Mononuclear cell (primary cell): ENCODE data around the gene PLA2G4F. TPM values are rescaled to one million over a fixed set of nuclear protein-coding genes. Genes with fewer than 3 reads are reported as not detected.

Source experiments
- H3K27me3 ChIP-seq: 2 replicates; pipeline ENCODE4 v1.6.0; 2011; ENCODE audit warnings: low read length, control low read depth; ENCODE audit not compliant: insufficient read depth
- H3K4me1 ChIP-seq: 2 replicates; pipeline ENCODE4 v1.5.1; 2011; ENCODE audit warnings: mild to moderate bottlenecking, low read length, control low read depth; ENCODE audit not compliant: insufficient read depth
- H3K4me3 ChIP-seq: 2 replicates; pipeline ENCODE4 v1.5.1; 2011; ENCODE audit warnings: mild to moderate bottlenecking, low read length, moderate library complexity
- H3K9me3 ChIP-seq: 2 replicates; pipeline ENCODE4 v1.5.1; 2011; ENCODE audit warnings: low read depth, mild to moderate bottlenecking, control low read depth, low read length
- total RNA-seq: library from RNA; depleted of rRNA; stranded (reverse); fragments of >200 nt; gene quantifications from one replicate; pipeline ENCODE4 v1.2.3, GENCODE V29; 2012

PLA2G4F gene
- total RNA-seq, 1 donor = not detected

DNA sequence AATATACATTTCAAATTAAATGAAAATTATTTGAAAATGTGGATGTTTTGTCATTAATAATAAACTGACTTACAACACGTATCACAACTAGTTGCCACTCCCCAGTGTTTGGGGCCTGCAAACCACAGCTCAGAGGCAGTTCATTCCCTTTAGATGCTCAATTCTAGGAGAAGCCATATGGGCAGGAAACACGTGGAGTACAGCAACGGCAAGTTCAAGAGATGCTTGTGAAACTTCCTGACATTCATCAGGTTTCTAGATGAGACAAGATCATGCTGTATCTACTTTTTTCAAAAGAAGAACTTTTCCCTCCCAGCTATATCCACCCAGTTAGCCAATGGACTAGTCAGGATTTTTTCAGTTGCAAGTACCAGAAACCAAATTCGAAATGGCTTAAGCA, 44.5 kb downstream of the PLA2G4F start:
- H3K27me3 ChIP-seq = no peaks in the 10 kb centered on the region
- H3K9me3 ChIP-seq = no peaks in the 10 kb centered on the region
- peaks cover 42% of the 10 kb centered on the region for H3K4me1 ChIP-seq
- no peak overlapping the region for H3K4me3 ChIP-seq

DNA sequence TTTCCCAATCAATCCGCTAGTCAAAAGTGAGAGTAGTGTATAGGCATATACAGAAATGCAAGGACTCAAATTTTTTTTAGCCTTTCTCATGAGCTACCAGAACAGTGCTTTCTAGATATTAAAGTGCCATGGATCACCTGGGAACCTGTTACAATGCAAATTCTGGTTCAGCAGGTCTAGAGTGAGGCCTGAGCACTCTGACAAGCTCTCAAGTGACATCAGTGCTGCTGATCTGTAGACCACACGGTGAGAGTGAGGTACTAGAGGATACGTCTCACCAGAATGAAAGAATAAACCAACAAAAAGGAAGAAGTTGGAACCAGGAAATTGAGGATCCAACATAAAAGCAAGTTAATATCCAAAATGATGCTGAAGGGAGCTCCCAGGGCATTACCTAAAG, 46.1 kb downstream of the PLA2G4F start:
- peaks cover 58% of the 10 kb centered on the region for H3K4me1 ChIP-seq
- H3K4me3 ChIP-seq = no peak overlapping the region
- no peaks in the 10 kb centered on the region for H3K27me3 ChIP-seq
- H3K9me3 ChIP-seq = no peaks in the 10 kb centered on the region

DNA sequence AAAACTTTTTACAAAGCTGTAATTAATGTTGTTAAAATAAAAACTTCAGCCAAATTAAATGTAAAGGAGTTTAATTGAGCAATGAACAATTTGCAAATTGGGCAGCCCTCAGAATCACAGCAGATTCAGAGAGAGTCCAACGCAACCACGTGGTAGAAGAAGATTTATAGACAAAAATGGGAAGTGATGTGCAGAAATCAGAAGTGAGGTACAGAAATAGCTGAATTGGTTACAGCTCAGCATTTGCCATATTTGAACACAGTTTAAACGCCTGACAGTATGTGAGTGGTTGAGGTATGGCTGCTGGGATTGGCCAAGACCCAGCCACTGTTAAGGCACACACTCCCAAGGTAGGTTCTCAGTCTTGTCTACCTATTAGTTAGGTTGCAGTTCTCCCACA, 47.6 kb downstream of the PLA2G4F start:
- Histone ChIP-seq H3K4me3 (no peak overlapping the region), H3K27me3 (no peaks in the 10 kb centered on the region), H3K4me1 (peaks cover 70% of the 10 kb centered on the region), H3K9me3 (no peaks in the 10 kb centered on the region)

DNA sequence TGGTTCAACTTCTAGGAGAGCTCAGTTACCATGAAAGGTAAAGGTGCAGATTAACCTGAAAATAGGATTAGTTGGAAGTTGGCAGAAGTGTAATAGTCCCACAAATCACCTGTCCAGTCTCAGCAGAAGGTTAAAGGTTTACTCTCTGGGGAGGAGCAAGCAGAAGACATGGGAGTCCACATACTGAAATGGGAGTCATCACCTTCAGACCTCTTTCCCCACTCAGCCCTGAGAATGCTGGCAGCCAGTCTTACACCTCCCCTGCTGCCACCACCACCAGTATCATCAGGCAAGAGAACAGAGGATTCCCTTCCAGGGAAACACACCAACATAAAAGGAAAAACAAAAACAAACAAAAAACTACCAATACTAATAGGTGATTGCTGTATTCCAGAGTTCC, 48.2 kb downstream of the PLA2G4F start:
- H3K27me3 ChIP-seq = no peaks in the 10 kb centered on the region
- no peak overlapping the region for H3K4me3 ChIP-seq
- peaks cover 70% of the 10 kb centered on the region for H3K4me1 ChIP-seq
- H3K9me3 ChIP-seq = no peaks in the 10 kb centered on the region

DNA sequence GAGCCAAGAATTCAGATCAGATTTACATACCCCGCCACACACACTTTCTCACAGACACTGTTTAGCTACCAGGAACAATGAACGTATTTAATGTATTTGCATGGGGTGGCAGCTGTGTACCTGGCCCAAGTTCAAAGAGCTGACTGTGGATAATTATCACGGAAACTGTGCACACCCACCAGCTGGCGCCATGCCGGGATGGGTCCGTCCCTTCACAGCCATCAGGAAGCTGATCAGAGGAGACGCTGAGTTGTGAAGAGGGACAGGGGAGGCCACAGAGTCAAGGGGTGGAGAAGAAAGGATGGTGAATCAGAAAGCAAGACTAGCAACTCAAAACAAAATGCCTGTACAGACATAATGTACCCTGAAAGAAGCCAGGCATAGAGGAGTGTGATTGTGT, 49.0 kb downstream of the PLA2G4F start:
- Histone ChIP-seq H3K4me3 (no peak overlapping the region), H3K27me3 (no peaks in the 10 kb centered on the region), H3K9me3 (no peaks in the 10 kb centered on the region), H3K4me1 (peaks cover 73% of the 10 kb centered on the region)

DNA sequence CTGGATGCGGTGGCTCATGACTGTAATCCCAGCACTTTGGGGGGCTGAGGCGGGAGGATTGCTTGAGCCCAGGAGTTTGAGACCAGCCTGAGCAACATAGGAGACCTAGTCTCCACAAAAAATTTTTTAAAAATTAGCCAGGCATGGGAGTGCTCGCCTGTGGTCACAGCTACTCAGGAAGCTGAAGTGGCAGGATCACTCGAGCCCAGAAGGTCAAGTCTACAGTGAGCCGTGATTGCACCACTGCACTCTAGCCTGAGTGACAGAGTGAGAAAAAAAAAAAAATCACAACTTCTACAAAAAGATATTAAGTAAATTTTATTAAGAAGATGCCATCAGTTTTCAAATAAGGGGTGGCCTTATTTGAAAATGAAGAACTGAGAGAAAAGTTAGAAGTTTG, 50.1 kb downstream of the PLA2G4F start:
- Histone ChIP-seq H3K4me3 (no peak overlapping the region), H3K9me3 (no peaks in the 10 kb centered on the region), H3K4me1 (peaks cover 62% of the 10 kb centered on the region), H3K27me3 (no peaks in the 10 kb centered on the region)

DNA sequence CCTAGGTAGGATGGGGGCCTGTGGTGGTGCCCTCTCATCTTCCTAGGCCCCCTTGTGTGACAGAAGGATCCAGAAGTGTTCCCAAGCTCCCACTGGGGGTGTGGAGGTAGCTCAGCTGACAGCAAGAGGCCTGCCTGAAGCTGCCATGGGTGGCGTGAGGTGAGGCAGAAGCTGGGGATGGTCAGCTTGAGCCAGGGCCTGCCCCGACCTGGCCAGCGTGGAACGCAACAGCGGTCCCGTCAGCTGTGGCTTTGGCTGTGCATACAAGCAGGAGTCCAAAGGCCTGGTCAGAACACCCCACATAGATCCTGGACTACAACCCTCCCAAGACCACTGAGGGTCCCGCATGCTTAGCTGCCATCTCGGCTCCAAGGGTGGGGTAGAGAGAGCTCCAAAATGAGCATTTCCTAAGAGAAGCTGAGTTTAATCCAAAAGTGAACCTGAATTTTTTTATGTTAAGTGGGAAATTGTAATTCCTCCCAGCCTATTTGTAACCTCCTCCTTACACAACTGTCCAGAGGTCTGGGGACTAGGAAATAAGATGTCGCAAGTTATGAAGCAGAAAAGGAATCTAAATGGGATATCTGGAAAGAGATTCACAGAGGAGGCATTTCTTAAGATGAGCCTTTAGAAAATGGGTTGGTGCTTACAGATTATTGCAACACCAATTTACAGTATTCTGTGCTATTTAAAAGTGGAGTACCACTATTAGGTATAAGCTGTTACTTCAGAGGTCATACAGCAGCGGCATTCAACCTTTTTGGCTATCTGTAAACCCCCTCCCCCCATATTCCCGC, 52.1 kb downstream of the PLA2G4F start:
- Histone ChIP-seq H3K9me3 (no peaks in the 10 kb centered on the region), H3K27me3 (no peaks in the 10 kb centered on the region), H3K4me3 (no peak overlapping the region), H3K4me1 (peaks cover 59% of the 10 kb centered on the region)

DNA sequence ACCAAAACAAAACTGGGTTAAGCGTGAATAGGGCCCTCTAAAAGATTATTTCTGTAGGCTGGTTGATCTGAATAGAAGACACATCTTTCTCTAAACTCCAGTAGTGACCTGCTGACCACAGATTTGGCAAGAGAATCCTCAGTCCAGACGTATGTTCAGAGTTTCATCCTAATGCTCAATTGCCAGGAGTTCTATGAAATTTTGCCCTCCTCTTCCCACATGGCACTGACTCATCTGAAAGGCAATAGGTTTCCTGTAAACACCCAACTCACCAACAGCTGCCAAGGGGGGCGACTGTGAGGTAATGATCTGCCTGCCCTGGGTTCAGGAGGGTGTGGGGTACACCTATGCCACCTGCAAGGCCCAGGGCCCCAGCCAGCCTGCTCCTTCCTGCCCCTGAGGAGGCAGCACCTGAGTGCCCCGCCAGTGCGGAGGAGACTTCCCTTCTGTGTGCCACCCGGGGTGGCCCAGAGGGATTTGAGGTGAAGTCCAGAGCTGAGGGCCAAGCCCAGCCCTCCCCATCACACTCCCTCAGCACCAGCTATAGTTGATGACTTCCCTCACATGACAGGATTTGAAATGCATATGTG, 53.7 kb downstream of the PLA2G4F start:
- Histone ChIP-seq H3K4me3 (no peak overlapping the region), H3K9me3 (no peaks in the 10 kb centered on the region), H3K4me1 (peaks cover 45% of the 10 kb centered on the region), H3K27me3 (no peaks in the 10 kb centered on the region)

DNA sequence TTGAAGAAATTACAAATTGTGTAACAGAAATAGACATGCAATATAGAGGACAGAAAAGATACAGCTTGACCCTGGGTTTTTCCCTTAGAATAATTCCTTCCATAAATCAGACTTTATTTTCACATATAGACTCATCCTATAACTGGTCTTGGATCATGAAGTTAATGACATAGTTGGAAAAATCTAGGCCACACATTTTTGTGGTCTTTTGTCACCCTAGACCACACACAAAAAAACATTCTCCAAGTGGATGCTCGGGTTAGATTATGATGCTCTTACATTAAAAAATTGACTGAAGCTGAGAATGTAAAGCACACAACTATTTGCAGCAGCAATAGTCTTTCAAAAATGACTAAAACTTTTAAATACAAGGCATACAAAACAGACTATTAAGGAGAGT, 54.6 kb downstream of the PLA2G4F start:
- Histone ChIP-seq H3K9me3 (no peaks in the 10 kb centered on the region), H3K27me3 (no peaks in the 10 kb centered on the region), H3K4me3 (no peak overlapping the region), H3K4me1 (peaks cover 45% of the 10 kb centered on the region)

DNA sequence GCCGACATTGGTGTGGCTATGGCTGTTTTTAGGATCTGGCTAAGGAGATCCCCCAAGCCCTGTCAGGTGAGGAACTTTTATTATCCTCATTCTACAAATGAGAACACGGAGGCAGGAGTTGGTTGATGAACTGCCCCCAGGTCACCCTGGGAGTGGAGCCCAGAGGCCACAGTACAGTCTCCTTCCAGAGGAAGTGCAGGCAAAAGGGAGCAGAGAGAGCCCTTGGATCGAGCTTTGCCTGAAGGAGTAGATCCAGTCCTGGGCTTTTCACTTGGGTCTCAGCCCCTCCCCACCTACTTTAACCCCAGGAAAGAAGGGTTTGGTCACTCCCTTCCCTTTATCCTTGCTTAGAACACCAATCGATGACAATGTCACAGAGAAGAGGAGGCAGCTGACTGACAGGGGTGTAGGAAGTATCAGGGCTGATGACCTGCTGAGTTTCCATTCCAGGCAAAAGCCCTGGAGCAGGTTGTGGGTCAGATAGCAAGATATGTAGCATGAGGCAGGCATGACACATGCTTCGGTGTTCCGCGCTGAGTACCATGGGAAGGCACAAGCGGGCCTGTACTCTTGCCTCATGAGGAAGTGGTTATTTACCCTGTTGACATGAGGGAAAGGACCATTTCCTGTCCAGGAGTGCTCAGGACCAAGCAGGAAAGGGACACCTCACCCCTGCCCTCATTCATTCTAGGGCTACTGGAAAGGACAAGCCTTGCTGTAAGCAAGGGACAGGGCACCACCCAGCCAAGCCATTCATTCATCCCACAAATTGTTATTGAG, 56.2 kb downstream of the PLA2G4F start:
- no peak overlapping the region for H3K4me3 ChIP-seq
- H3K27me3 ChIP-seq = no peaks in the 10 kb centered on the region
- peaks cover 28% of the 10 kb centered on the region for H3K4me1 ChIP-seq
- H3K9me3 ChIP-seq = no peaks in the 10 kb centered on the region

DNA sequence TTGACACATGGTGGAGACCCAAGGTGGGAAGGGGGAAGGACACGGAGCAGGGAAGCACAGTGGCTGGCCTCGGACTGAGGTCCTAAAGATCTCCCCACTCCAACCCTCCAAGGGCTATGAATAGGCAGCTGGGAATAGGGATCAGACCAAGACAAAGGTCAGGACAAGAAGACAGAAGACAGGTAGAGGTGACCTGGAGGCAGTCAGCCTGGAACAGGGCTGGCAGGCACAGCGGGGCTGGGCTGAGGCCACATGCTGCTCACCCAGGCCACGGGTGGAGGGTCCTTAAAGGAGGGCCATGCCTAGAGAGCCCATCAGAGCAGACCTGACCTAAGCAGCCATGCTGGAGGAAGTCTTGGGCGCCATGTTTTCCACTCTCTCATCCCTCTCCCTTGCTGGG, 59.4 kb downstream of the PLA2G4F start:
- Histone ChIP-seq H3K27me3 (no peaks in the 10 kb centered on the region), H3K4me1 (peaks cover 13% of the 10 kb centered on the region), H3K4me3 (no peak overlapping the region), H3K9me3 (no peaks in the 10 kb centered on the region)

DNA sequence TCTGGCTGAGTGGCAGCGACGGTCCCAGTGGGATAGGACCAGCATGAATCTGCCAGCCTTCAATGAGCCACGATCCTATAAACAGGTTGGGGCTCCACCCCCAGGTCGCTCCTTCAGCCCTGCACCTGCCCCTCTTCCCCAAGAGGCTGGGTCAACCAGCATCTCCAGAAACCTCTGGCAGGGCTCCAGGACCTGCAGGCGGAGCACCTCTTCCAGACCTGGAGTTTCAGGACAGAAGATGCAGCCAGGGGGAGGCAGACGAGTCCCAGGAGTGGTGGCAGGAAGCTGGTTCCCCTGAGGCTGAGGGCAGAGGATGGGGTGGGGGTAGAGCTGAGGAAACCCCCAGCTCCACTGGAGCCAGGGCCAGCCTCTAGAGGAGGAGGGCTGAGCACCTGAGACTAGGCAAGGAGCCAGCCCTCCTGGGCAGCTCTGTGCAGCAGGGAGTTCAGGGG, 61.9 kb downstream of the PLA2G4F start, which contains the start of gene PLA2G4D:
Gene PLA2G4D, minus strand, starts transcription at position 51 of the 452 bp plus-strand sequence. CDS start 103 bp downstream, outside the sequence.
- Histone ChIP-seq H3K27me3 (no peaks in the 10 kb centered on the region), H3K9me3 (no peaks in the 10 kb centered on the region), H3K4me3 (no peak within 1 kb of the TSS), H3K4me1 (no peaks in the 10 kb centered on the region)

DNA sequence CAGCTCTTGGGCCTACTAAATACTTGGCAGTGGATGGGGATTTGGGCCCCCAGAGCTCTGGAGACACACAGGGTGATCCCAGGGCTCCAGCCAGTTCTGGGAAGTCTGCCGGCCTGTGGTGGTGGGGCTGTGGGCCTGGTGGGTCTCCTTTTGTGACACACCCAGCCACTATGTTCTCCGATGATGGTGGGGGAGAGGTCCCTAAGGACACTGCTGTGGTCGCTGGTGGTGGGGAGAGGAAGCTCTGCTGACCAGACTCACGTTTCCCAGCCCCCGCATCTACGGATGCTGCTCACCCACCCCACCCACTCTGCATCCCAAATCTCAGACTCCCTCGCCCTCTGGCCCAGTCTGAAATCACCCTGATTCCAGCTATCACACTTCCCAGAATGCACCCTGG, 62.5 kb downstream of the PLA2G4F start:
- Histone ChIP-seq H3K4me1 (no peaks in the 10 kb centered on the region), H3K9me3 (no peaks in the 10 kb centered on the region), H3K27me3 (no peaks in the 10 kb centered on the region), H3K4me3 (no peak overlapping the region)

DNA sequence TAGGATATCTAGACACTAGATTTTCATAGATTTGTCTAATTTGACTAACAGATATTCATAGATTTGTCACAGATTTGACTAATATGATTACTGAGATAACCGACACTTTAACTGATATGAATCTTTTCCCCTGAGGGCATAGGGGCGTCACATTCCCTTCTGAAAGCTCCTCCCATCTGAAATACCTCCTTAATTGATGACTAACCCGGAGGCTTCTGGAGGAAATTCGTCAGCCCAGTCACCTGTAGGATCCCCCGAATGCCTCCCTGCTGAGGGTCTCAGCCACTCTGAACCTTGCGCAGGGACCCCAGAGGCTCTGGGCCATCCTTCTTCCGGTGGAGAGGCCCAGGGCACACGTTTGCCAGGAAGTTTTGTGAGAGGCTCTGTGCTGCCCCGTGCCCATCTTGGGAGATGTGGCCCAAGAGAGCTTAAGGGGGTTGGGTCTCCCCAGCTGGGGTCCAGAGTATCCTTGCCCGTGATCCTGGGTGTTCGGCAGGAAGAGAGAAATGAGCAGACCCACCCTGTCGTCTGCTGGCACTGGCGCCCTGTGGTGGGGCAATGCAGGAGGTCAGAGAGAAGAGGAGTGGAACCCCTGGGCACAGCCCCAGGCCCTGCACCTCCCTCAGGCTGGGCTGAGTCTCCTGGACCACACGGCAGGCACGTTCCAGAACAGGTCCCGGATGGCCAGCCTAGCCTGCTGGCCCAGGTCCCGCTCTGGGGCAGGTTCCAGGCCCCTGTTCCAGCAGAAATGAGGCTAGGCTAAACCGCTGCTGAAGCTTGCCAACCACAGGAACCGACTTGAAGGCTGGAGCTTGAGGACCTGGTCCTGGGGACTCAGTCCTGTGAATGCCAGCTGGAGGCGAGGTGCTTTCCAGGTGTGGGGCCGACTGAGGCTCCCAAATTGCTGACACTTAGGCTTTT, 63.8 kb downstream of the PLA2G4F start:
- H3K4me3 ChIP-seq = no peak overlapping the region
- H3K4me1 ChIP-seq = no peaks in the 10 kb centered on the region
- no peaks in the 10 kb centered on the region for H3K27me3 ChIP-seq
- no peaks in the 10 kb centered on the region for H3K9me3 ChIP-seq
